TTC549 (cell line): ENCODE measurements around the gene B3GLCT.
"Not testable (repeated sequence)": the region's sequence is repeated elsewhere in the genome, so short reads cannot be mapped to it uniquely, and the experiment has no call there.

Experiments used
- FAIRE-seq: peaks from 2 replicates; lab custom pipeline; 2012; peaks lifted over from hg19 to GRCh38; lab: Jason Lieb, UNC

B3GLCT gene

DNA sequence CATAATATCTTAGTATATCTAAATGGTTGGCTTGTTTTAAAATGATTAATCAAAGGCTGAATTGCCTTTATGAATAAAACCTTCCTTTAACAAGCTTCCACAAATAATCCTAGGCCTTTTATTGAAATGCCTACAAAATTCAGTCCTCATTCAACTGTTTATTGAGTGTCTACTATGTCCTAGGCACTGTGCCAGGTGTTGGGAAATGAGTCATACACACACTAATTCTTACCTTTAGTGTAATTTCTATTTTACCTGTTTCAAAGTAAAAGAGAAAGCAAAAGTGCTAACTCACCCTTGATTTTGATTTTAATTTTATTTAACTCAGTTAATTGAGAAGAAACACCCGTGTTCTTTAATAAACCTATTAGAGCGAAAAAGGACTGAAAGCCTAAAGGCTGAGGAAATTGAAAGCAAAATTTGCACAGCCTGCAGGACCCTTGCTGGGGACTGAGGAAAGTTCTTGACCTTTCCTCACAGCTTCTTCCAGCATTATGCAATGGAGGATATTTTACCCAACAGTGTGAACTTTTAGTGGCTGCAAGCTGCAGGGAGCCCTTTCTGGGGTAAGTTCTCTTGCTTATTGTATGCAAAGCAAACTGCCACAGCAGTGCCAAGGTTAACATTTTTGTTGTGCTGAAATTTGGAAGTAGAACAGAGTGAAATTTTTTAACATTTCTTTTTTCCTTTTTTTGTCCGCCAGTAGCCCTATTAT lies 83.1 kb downstream of the B3GLCT start:
- no peak for FAIRE-seq

- no peak for FAIRE-seq
These were observed 87.2 kb downstream of the B3GLCT start for GRCh38 chr13:31286930-31287329.

- no peak for FAIRE-seq
These were observed 101.3 kb downstream of the B3GLCT start for GRCh38 chr13:31301119-31301518.

GRCh38 chr13:31310356-31310755 lies 110.6 kb downstream of the B3GLCT start:
- no peak for FAIRE-seq

DNA sequence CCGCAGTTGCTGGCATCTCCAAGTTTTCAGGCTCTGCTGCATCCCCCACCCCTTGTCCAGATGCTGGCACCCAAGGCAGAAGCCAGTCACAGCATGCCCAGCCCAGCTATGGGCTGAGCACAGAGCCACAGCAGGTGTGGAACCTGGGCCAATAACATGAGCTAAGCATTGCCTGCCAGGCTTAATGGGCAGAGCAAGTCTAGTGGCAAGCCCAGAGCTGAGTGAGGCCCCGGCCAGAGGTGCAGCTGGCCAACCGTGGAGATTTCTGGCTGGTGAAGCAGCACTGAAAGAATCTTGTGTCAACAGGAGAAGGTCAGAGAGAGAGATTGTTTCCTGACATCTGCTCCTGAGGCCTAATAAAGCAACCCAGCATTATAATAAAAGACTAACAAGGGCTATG lies 111.0 kb downstream of the B3GLCT start:
- FAIRE-seq: no peak

DNA sequence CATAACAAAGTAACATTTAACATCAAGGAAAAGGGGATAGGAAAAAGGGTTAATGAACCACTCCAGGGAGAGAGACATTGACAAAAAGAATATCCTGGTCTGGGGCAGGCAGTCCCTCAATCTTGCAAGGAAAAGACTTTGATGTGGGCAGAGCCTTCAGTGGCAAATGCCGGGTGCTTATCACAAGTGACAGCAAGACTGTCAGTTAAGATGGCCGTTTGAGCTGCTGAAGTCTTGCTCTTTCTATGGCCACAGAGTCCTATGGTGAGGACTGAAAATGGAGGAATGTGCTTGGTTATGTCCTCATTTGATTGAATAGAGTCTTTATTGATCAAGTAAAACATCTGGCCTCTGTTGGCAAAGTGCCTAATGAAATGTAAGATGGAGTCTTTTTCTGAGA lies 112.1 kb downstream of the B3GLCT start:
- FAIRE-seq: no peak

DNA sequence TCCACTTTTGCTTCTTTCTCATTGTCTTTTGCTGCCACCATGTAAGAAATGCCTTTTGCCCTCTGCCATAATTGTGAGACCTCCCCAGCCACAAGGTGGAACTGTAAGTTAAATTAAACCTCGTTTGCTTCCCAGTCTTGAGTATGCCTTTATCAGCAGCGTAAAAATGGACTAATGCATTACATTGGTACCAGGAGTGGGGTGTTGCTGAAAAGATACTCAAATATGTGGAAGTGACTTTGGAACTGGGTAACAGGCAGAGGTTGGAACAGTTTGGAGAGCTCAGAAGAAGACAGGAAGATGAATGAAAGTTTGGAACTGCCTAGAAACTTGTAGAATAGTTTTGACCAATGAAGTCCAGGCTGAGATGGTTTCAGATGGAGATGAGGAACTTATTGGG lies 115.2 kb downstream of the B3GLCT start:
- FAIRE-seq: no peak

DNA sequence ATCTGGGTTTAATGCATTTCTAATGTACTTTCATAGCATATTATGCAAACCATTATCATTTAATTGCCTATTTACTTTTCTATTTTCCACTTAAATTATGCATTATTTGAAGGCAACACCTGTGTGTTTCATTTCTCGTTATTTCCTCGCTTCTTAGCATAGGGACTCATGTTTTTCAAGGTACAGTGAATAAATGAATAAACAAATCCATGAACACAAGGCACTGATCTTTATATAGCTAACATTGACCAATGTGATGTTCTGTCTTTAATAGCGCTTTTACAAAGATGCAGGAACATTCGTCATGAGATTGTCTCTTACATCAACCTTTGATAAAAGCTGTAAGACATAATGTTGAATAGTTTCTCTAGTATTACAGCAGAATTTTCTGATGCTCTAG lies 121.2 kb downstream of the B3GLCT start:
- FAIRE-seq: no peak

DNA sequence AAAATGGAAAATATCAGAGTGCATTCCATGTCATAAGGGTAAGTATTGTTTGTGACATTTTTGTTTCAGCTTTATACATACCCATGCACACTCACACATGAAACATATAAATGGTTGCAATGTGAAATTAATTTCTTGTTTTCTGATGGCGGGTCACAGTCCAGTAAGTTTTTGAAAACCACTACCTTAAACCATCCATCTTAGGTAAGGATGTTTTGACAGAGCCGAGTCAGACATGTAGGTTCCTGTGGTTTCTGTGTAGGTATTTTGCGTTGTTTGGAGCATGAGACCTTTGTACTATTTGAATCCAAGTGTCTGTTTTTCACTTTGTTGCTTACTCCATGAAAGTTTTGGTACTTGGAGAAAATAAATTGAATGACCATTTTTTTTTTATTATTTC lies 121.7 kb downstream of the B3GLCT start:
- no peak for FAIRE-seq

DNA sequence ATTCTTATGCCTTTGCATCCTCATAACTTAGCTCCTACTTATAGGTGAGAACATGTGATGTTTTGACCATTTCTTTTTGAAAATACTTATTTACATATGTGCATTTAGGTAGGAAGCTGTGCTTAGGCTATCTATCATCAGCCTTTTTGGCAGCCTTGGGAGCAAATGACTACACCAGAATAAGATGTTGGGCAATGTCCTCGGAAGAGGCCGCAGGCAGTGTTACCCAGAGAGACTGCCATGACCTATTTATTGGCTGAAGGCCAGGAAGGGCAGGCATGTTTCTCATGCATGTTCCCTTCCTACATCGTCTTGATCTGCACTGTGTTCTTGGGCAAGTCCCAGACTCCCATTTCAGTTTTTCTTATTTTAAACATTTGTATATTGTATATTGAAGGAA lies 122.3 kb downstream of the B3GLCT start:
- no peak for FAIRE-seq

DNA sequence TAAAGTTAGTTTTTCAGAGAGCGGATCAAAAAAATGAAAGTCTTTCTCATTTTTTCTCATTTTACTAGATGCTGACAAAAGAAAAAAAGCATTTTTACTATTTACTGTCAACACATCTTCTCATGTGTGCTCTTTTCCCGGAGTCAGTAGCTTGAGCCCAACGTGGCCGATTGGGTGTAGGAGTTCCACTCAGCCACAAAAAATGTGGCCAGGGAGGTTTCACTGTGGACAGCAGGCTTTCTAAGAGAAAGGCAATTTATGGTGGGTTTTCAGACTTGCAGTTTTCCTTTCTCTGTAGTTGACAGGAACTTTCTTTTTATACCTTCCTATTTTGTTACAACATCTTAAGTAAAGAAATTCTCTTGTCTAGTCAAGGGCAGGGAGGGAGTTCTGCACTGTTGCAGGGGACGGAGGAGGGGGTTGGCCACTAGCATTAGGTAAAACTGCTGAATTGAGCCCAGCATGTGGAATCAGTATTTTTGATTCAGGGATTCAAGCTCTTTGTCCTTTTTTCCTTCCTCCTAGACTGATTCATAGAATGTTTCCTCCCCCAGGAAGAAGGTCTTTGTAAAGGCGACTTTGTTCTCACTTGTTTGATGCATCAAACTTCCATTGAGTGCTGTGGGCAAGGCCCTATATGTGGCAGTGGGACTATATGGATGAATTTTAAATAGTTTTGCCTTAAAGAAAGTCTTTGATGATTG lies 123.1 kb downstream of the B3GLCT start:
- FAIRE-seq: no peak

- FAIRE-seq: no peak
These were observed 127.5 kb downstream of the B3GLCT start for GRCh38 chr13:31327182-31327860.

DNA sequence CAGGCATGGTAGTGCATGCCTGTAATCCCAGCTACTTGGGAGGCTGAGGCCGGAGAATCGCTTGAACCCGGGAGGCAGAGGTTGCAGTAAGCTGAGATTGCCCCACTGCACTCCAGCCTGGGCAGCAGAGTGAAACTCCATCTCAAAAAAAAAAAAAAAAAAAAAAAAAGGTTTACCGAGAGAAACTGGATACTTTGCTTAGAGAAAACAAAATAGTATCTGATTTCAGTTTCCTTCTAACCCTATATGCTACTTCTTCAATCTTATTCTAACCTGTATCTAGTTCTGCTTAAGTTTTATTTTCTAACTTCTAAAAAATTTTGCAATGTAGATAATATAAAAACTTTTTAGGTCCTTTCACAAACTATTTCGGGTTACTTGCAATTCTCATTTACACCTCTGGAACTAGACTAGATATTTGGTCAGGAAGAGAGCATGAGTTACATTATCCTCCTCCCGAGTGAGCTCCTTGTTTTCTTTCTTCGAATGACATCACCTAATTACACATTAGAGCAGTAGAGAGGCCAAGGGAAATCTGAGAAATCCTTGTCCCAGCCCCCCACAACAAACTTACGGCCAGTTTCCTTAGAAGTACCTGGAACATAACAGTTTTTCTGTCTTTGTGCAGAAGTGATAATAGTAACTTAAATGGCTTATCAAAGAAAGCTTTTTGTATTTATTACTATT lies 128.9 kb downstream of the B3GLCT start:
- FAIRE-seq: no peak

- FAIRE-seq: no peak
These were observed 130.5 kb downstream of the B3GLCT start for GRCh38 chr13:31330236-31330635.

- FAIRE-seq: no peak
These were observed 131.3 kb downstream of the B3GLCT start for GRCh38 chr13:31331068-31331467.

GRCh38 chr13:31334547-31334946 lies 134.8 kb downstream of the B3GLCT start:
- FAIRE-seq: no peak

- no peak for FAIRE-seq
These were observed 135.3 kb downstream of the B3GLCT start for GRCh38 chr13:31334994-31335557.

GRCh38 chr13:31339616-31340015 lies 139.8 kb downstream of the B3GLCT start:
- FAIRE-seq: not testable (repeated sequence)

DNA sequence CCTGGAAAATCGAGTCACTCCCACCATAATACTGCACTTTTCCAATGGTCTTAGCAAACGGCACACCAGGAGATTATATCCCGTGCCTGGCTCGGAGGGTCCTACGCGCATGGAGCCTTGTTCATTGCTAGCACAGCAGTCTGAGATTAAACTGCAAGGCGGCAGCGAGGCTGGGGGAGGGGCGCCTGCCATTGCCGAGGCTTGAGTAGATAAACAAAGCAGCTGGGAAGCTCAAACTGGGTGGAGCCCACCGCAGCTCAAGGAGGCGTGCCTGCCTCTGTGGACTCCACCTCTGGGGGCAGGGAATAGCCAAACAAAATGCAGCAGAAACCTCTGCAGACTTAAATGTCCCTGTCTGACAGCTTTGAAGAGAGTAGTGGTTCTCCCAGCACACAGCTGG lies 141.1 kb downstream of the B3GLCT start:
- FAIRE-seq: not testable (repeated sequence)

DNA sequence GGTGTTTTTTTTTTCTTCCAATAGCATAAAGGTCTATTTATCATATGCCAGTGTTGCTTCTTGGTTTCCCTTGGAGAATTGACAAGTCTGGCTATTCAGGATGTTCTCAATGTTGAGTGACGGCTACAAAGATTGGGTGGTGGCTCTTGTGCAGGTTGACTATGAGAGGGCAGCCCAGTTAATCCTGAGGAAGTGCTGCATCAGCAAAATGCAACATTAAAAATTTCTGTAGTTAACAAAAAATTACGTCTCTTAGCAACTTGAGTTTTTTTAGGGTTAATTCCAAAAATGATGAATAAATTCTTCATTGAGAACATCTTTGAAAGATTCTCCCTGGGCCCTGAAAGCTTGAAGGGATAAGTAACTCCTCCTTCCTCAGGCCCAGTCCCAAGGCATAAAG lies 147.1 kb downstream of the B3GLCT start:
- FAIRE-seq: no peak

DNA sequence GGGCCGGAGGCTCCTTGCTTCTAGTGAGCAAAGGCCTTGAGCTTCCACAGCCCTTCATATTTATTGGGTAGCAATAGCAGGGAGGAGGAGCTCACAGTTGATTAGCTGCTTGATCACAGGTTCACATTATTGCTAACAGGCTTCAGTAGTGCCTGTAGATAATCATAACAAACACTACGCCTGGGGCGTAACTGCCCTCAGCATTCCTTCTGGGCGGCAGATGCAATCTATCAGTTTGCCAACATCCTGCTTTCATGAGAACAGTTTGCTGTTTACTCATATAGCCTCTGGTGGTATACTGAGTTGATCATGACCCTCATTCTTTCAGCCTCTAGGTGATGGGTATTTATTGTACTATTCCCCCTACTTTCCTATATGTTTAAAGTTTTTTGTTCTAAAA lies 149.4 kb downstream of the B3GLCT start:
- no peak for FAIRE-seq

DNA sequence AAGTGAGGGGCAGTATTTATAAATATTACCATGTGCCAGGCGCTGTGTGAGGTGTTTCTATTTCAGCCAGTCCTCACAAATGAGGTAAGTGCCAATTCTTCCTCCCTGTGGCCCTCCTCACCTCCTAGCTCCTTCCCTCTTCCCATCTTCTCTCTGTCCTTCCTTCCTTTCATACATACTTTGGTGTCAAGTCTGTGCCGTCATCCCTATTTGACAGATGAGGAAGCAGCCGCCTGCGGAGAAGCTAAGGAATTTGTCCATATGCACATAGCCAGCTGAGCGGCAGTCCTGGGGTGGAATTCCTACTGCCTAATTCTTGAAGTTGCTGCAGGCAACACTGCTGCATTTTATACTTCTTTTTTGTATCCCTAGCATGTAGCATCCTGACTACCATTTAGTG lies 150.8 kb downstream of the B3GLCT start:
- FAIRE-seq: no peak

DNA sequence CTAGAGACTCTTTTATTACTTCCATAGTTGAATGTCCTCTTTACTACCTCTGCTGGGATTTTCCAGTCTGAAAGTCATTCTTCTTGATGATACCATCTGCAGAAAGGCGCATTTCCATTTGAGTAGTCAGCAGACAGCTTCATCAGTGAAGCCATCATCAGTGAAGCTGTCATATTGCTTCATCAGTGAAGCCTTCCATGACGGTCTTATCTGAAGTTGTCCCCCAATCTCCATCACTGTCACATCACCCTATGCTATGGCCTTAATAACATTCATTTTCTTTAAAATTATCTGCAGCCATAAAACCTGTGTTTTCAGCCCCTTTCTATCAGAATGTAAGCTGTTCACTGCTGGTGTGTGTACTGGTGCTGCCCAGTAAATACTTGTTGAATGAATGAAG lies 151.6 kb downstream of the B3GLCT start:
- FAIRE-seq: no peak
